ENCODE measurements around the gene DLD.

DLD gene

GRCh38 chr7:107850216-107850615 lies 40.8 kb upstream of the DLD start:
- H3K4me3 ChIP-seq (ENCODE audit: low read length) = no peak overlapping the region
- DNase-seq (ENCODE audit: low read depth) = no peak
- TF ChIP-seq CTCF (IDR thresholded peaks at IDR 0.05; ENCODE audit: insufficient read depth, low read depth, low read length, missing control alignments) = no peak

DNA sequence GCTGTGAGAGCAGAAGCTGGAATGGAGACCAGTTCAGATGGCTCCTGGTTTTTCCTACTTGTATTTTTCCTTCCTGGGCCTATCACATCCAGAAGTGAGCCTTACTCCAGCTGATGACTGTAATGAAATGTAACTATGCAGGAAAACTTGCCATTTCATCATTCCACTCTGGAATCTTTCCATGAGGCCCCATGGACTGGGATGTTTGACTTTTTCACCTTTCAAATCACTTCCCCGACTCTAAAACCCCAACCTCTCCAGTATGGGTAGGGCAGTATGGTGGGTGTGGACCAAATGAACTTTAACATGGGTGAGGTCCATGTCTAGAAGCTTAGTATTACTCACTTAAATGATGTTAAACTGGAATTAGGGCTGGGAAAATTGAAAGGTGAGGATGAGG lies 40.3 kb upstream of the DLD start:
- no peak for DNase-seq (ENCODE audit: low read depth)
- TF ChIP-seq CTCF (IDR thresholded peaks at IDR 0.05; ENCODE audit: insufficient read depth, low read depth, low read length, missing control alignments) = no peak
- H3K4me3 ChIP-seq (ENCODE audit: low read length) = no peak overlapping the region

DNA sequence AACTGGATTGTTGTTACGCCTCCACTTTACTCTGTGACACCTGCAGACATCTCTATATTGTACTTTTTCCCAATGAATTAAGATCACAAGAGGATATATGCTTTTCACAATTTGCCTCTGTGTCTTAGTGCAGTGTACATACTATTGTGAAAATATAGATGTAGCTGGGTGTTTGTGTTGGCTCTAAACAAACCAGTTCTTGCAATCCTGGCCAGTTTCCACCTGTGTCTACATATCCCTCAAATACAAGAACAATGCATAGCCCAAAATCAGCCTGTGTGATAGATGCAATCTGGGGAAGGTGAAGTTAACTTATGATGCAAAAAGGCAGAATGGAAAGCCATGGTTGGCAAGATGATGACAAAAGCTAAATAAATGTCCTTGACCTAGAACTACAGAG lies 36.5 kb upstream of the DLD start:
- no peak for TF ChIP-seq CTCF (IDR thresholded peaks at IDR 0.05; ENCODE audit: insufficient read depth, low read depth, low read length, missing control alignments)
- no peak for DNase-seq (ENCODE audit: low read depth)
- H3K4me3 ChIP-seq (ENCODE audit: low read length) = no peak overlapping the region

DNA sequence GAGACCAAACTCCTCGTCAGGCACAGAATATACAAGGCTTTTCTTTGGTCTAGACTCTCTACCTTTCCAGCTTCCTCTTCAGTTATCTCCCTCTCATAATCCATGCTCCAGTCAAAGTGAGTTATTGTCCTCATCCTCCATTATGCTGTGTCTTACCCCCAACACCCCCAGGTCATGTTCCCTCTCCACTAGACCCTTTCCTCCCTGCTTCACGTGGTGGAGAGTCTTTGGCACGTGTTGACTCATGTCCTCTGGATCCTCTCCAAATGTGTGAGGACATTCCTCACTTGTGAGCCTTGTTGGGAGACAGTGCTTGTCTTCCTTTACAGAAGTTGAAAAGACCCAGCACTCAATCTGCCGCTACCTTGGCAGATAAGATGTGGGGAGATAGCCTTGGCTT lies 36.0 kb upstream of the DLD start:
- peak; percentile 50 for DNase-seq (ENCODE audit: low read depth)
- TF ChIP-seq CTCF (IDR thresholded peaks at IDR 0.05; ENCODE audit: insufficient read depth, low read depth, low read length, missing control alignments) = no peak
- H3K4me3 ChIP-seq (ENCODE audit: low read length) = no peak overlapping the region

DNA sequence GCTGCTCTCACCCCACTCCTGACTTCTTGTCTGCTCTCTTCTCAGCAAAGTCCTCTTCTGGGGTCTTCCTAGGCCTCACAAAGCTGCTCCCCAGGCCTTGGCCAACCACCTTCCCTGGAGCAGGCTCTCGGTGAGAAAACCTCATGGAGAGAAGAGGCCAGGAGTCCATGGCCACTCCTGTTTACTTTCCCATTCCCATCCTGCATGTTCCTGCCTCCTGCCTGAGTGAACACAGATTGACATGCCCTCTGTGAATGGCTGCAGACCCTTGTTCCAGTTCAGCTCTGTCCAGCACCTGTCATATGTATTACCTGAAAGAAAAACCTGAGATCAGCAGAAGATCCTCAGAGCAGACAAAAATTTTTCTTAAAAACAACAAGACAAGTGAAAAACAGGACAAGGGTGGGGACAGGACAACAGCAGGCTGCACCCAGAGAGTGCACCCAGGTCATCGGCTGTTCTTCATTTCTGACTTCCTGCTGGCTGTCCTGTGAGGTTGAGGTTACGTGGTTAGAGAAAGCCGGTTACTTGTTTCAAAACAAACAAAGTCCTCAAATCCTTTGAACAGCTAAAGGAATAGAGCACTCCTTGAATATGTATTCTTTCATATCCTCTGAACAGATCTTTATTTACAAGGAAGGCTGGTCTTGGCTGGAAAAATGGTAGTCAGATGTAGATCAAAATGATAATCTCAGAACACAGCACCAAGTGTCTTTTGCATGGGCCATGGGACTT lies 34.0 kb upstream of the DLD start:
- DNase-seq (ENCODE audit: low read depth) = no peak
- H3K4me3 ChIP-seq (ENCODE audit: low read length) = no peak overlapping the region
- no peak for TF ChIP-seq CTCF (IDR thresholded peaks at IDR 0.05; ENCODE audit: insufficient read depth, low read depth, low read length, missing control alignments)

- H3K4me3 ChIP-seq (ENCODE audit: low read length) = no peak overlapping the region
- DNase-seq (ENCODE audit: low read depth) = no peak
- no peak for TF ChIP-seq CTCF (IDR thresholded peaks at IDR 0.05; ENCODE audit: insufficient read depth, low read depth, low read length, missing control alignments)
Measured at GRCh38 chr7:107857541-107857912, 33.5 kb upstream of the DLD start.

GRCh38 chr7:107858280-107858679 lies 32.7 kb upstream of the DLD start:
- DNase-seq (ENCODE audit: low read depth) = no peak
- H3K4me3 ChIP-seq (ENCODE audit: low read length) = no peak overlapping the region
- no peak for TF ChIP-seq CTCF (IDR thresholded peaks at IDR 0.05; ENCODE audit: insufficient read depth, low read depth, low read length, missing control alignments)
